Thyroid gland (tissue), 4 donors: ENCODE results near the gene NDUFB2. TPM values are rescaled to one million over a fixed set of nuclear protein-coding genes. Genes with fewer than 3 reads are reported as not detected.
"Not testable (repeated sequence)": the region's sequence is repeated elsewhere in the genome, so short reads cannot be mapped to it uniquely, and the experiment has no call there.

Experiments used
- DNase-seq, 2 donors: peaks; one replicate each; pipeline ENCODE4 v3.0.0-alpha.2; 2019
- H3K27ac ChIP-seq, 3 donors: fragments of 200-600 bp; sonication (generic); 1 replicate in 2 of 3; 2 replicates in 1 of 3; pipeline ENCODE4 v1.5.1; 2016 to 2019; ENCODE audit warnings: mild to moderate bottlenecking in 1 of 3, moderate library complexity in 1 of 3
- H3K27me3 ChIP-seq: fragments of 200-600 bp; sonication (generic); one replicate; pipeline ENCODE4 v1.5.1; 2019
- H3K36me3 ChIP-seq, 2 donors: fragments of 200-600 bp; sonication (generic); one replicate each; pipeline ENCODE4 v1.5.1; 2016 to 2019
- H3K4me1 ChIP-seq, 2 donors: fragments of 200-600 bp; sonication (generic); one replicate each; pipeline ENCODE4 v1.5.1; 2017 to 2019
- H3K4me3 ChIP-seq, 3 donors: fragments of 200-600 bp; sonication (generic); replicated peaks in 1 of 3; 1 replicate in 2 of 3; 2 replicates in 1 of 3; pipeline ENCODE4 v1.5.1; 2016; ENCODE audit warnings: mild to moderate bottlenecking in 1 of 3
- H3K9me3 ChIP-seq: fragments of 200-600 bp; sonication (generic); one replicate; pipeline ENCODE4 v1.5.1; 2017
- POLR2A ChIP-seq, 2 donors: fragments of 450-650 bp; IDR thresholded peaks; one replicate each; pipeline ENCODE4 v1.6.1; 2017; ENCODE audit warnings: antibody characterized with exemption in 2 of 2, mild to moderate bottlenecking in 2 of 2, moderate library complexity in 1 of 2
- WGBS, 2 donors: methylation state at CpG; one replicate each; pipeline ENCODE4 v1.1.5; 2017; 5-methylcytosine and 5-hydroxymethylcytosine counted together
- intact Hi-C: fragments of 100-400 bp; cut with DNase I; formaldehyde crosslinking; loops from one replicate; pipeline ENCODE4 v1.15.1; 2023
- total RNA-seq, 4 donors: library from RNA; depleted of rRNA; stranded (reverse); fragments of >200 nt; gene quantifications; one replicate each; pipeline ENCODE4 v1.2.3, GENCODE V29; 2016
- TF ChIP-seq, protein P1 (sequence below), 6 experiments: fragments of 200-600 bp in 3 of 6; fragments of 450-650 bp in 3 of 6; sonication (generic) in 3 of 6; IDR thresholded peaks; one replicate each; pipeline ENCODE4 v1.5.1; 2016 to 2019; ENCODE audit warnings: antibody characterized with exemption in 6 of 6, mild to moderate bottlenecking in 2 of 6, inconsistent platforms in 1 of 6, moderate library complexity in 1 of 6

The NDUFB2 gene
- total RNA-seq, 4 donors from 2014 or later = 213 to 955 (median 698) TPM

- intact Hi-C loops = loop anchor here (10.0 kb wide), 1 partner anchor 340 kb away; the partner anchor contains the start of gene MRPS33
- peak overlapping the region in 2 of 3 donors; percentile 55 to 96 for H3K27ac ChIP-seq
- H3K4me3 ChIP-seq = no peak overlapping the region
- no peaks in the 10 kb centered on the region for H3K9me3 ChIP-seq
- DNase-seq = peak; percentile 87
- H3K36me3 ChIP-seq = peaks cover 0 to 4% of the 10 kb centered on the region in 2 donors
- TF ChIP-seq POLR2A (IDR thresholded peaks at IDR 0.05) = no peak
- TF ChIP-seq, protein P1, sequence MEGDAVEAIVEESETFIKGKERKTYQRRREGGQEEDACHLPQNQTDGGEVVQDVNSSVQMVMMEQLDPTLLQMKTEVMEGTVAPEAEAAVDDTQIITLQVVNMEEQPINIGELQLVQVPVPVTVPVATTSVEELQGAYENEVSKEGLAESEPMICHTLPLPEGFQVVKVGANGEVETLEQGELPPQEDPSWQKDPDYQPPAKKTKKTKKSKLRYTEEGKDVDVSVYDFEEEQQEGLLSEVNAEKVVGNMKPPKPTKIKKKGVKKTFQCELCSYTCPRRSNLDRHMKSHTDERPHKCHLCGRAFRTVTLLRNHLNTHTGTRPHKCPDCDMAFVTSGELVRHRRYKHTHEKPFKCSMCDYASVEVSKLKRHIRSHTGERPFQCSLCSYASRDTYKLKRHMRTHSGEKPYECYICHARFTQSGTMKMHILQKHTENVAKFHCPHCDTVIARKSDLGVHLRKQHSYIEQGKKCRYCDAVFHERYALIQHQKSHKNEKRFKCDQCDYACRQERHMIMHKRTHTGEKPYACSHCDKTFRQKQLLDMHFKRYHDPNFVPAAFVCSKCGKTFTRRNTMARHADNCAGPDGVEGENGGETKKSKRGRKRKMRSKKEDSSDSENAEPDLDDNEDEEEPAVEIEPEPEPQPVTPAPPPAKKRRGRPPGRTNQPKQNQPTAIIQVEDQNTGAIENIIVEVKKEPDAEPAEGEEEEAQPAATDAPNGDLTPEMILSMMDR (IDR thresholded peaks at IDR 0.05) = no peak
- H3K4me1 ChIP-seq = peaks cover 23 to 27% of the 10 kb centered on the region in 2 donors
- no peaks in the 10 kb centered on the region for H3K27me3 ChIP-seq
- WGBS, 2 donors = 49 to 57% methylated on average over 5 of the region's 5 CpGs
Measured at GRCh38 chr7:140674356-140674800, 22.1 kb upstream of the NDUFB2 start.

GRCh38 chr7:140674899-140675701 is 21.4 kb upstream of the NDUFB2 start:
- Histone ChIP-seq H3K27ac (no peak overlapping the region), H3K4me1 (peaks cover 23 to 27% of the 10 kb centered on the region in 2 donors), H3K36me3 (peaks cover 0 to 5% of the 10 kb centered on the region in 2 donors), H3K9me3 (no peaks in the 10 kb centered on the region), H3K27me3 (no peaks in the 10 kb centered on the region), H3K4me3 (no peak overlapping the region)
- no peak for TF ChIP-seq POLR2A (IDR thresholded peaks at IDR 0.05)
- TF ChIP-seq, protein P1 (IDR thresholded peaks at IDR 0.05) = peak in 3 of 6 experiments; percentile 43 to 50 (median 48)
- peak; percentile 44 for DNase-seq
- WGBS, 2 donors = 62 to 70% methylated on average over 8 of the region's 8 CpGs
- intact Hi-C loops = loop anchor here (10.0 kb wide), 1 partner anchor 340 kb away; the partner anchor contains the start of gene MRPS33

DNA sequence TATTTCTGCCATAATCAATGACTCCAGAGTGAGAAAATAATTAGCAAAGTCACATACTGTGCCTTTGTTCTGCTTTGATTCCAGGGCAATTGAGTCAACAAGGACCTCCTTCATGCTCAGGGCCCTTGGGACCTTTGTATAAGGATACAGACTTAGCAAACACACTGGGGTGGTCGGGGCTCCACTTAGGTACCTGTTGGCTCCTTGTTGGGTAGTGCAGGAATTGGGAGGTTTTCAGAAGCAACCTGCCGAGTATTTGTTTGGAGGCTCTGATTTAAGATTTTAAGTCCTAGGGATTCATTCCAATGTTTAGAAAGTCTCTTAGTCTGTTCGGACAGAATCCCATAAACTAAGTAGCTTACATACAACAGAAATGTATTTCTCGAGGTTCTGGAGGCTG is 20.8 kb upstream of the NDUFB2 start:
- H3K27me3 ChIP-seq = no peaks in the 10 kb centered on the region
- no peak for TF ChIP-seq POLR2A (IDR thresholded peaks at IDR 0.05)
- TF ChIP-seq, protein P1 (IDR thresholded peaks at IDR 0.05) = no peak
- H3K27ac ChIP-seq = no peak overlapping the region
- H3K4me3 ChIP-seq = no peak overlapping the region
- H3K36me3 ChIP-seq = peaks cover 0 to 7% of the 10 kb centered on the region in 2 donors
- no peaks in the 10 kb centered on the region for H3K9me3 ChIP-seq
- H3K4me1 ChIP-seq = peaks cover 23 to 27% of the 10 kb centered on the region in 2 donors
- WGBS, 2 donors = 80 to 87% methylated on average over 4 of the region's 4 CpGs
- intact Hi-C loops = loop anchor here (10.0 kb wide), 1 partner anchor 339 kb away; the partner anchor contains the start of gene MRPS33
- DNase-seq = no peak

DNA sequence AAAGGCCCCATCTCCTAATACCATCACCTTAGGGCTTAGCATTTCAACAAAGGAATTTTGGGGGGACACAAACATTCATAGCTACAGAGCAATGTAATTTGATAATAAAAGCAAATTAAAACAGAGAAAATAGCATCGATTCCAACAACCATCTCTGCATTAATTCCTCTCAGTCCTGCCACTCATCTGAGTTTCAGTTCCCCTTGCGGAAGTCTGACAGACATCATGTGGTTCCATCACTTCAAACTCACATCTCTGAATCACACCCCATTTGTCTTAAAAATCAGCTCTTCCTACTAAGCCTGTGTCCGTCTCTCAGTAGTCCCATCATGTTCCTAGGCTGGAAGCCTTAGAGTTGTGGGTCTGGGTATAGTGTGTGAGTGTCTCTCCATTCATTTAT is 20.2 kb upstream of the NDUFB2 start:
- peaks cover 23 to 27% of the 10 kb centered on the region in 2 donors for H3K4me1 ChIP-seq
- intact Hi-C loops = loop anchor here (10.0 kb wide), 1 partner anchor 338 kb away; the partner anchor contains the start of gene MRPS33
- H3K27ac ChIP-seq = no peak overlapping the region
- no peaks in the 10 kb centered on the region for H3K27me3 ChIP-seq
- no peak overlapping the region for H3K4me3 ChIP-seq
- peaks cover 0 to 11% of the 10 kb centered on the region in 2 donors for H3K36me3 ChIP-seq
- WGBS, 2 donors = 90 to 92% methylated on average over 3 of the region's 3 CpGs
- H3K9me3 ChIP-seq = no peaks in the 10 kb centered on the region
- TF ChIP-seq POLR2A (IDR thresholded peaks at IDR 0.05) = no peak
- TF ChIP-seq, protein P1 (IDR thresholded peaks at IDR 0.05) = no peak
- DNase-seq = no peak

DNA sequence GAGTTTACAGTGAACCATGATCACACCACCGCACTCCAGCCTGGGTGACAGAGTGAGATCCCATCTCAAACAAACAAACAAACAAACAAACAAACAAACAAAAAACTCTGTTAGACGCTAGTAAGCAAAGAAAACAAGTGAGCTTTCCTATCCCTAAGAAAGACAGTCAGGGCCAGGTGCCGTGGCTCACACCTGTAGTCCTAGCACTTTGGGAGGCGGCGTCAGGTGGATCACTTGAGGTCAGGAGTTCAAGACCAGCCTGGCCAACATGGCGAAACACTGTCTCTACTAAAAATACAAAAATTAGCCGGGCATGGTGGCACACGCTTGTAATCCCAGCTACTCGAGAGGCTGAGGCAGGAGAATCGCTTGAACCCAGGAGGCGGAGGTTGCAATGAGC is 19.6 kb upstream of the NDUFB2 start:
- DNase-seq, H3K27ac ChIP-seq, H3K4me3 ChIP-seq, H3K27me3 ChIP-seq, H3K9me3 ChIP-seq: not testable (repeated sequence)
- Histone ChIP-seq H3K4me1 (peaks cover 23 to 27% of the 10 kb centered on the region in 2 donors), H3K36me3 (peaks cover 3 to 11% of the 10 kb centered on the region in 2 donors)
- intact Hi-C loops = loop anchor here (10.0 kb wide), 1 partner anchor 338 kb away; the partner anchor contains the start of gene MRPS33
- WGBS, 2 donors = 94 to 99% methylated on average over 11 of the region's 11 CpGs
